Liver (tissue), 9 donors: ENCODE results near the gene KANSL1L. TPM values are rescaled to one million over a fixed set of nuclear protein-coding genes. Genes with fewer than 3 reads are reported as not detected.

Experiments used
- DNase-seq: peaks from one replicate; pipeline ENCODE4 v3.0.0-alpha.2; 2017; ENCODE audit warnings: low spot score
- H3K27ac ChIP-seq, 2 donors: one replicate each; pipeline ENCODE4 v1.7.0; 2013; ENCODE audit warnings: inconsistent platforms in 2 of 2, low read length in 2 of 2, control low read depth in 1 of 2, low read depth in 1 of 2, mild to moderate bottlenecking in 1 of 2
- H3K27me3 ChIP-seq, 4 donors: one replicate each; pipeline versions ENCODE4 v1.6.1 to v1.7.0; 2013; ENCODE audit warnings: low read length in 3 of 4, inconsistent platforms in 1 of 4, mild to moderate bottlenecking in 1 of 4, moderate library complexity in 1 of 4; ENCODE audit not compliant: control insufficient read depth in 4 of 4, insufficient read depth in 4 of 4
- H3K36me3 ChIP-seq, 4 donors: one replicate each; pipeline versions ENCODE4 v1.6.1 to v1.7.0; 2013; ENCODE audit warnings: low read length in 3 of 4, mild to moderate bottlenecking in 3 of 4, low read depth in 1 of 4, moderate library complexity in 1 of 4; ENCODE audit not compliant: control insufficient read depth in 4 of 4, insufficient read depth in 3 of 4
- H3K4me1 ChIP-seq, 4 donors: one replicate each; pipeline versions ENCODE4 v1.6.1 to v1.7.0; 2013; ENCODE audit warnings: low read length in 3 of 4, mild to moderate bottlenecking in 3 of 4, moderate library complexity in 1 of 4; ENCODE audit not compliant: control insufficient read depth in 4 of 4, insufficient read depth in 4 of 4
- H3K4me3 ChIP-seq, 3 donors: one replicate each; pipeline versions ENCODE4 v1.6.1 to v1.7.0; 2013; ENCODE audit warnings: low read length in 3 of 3, control low read depth in 1 of 3, low read depth in 1 of 3, mild to moderate bottlenecking in 1 of 3
- H3K9ac ChIP-seq, 2 donors: one replicate each; pipeline ENCODE4 v1.7.0; 2013; ENCODE audit warnings: low read length in 2 of 2, mild to moderate bottlenecking in 2 of 2, moderate library complexity in 2 of 2, control low read depth in 1 of 2, low read depth in 1 of 2
- H3K9me3 ChIP-seq, 4 donors: one replicate each; pipeline versions ENCODE4 v1.6.1 to v1.7.0; 2013; ENCODE audit warnings: low read length in 3 of 4; ENCODE audit not compliant: control insufficient read depth in 4 of 4
- FOXA2 ChIP-seq: IDR thresholded peaks from 2 replicates; pipeline ENCODE4 v1.6.1; 2016; ENCODE audit warnings: antibody characterized with exemption
- GABPA ChIP-seq, 2 donors: IDR thresholded peaks in 1 of 2; conservative IDR thresholded peaks in 1 of 2; 2 replicates each; pipeline ENCODE4 v1.6.1; 2016; ENCODE audit warnings: antibody characterized with exemption in 2 of 2, mild to moderate bottlenecking in 1 of 2, moderate library complexity in 1 of 2
- HNF4G ChIP-seq: IDR thresholded peaks from 2 replicates; pipeline ENCODE4 v1.6.1; 2016; ENCODE audit warnings: antibody characterized with exemption
- MAX ChIP-seq: IDR thresholded peaks from 2 replicates; pipeline ENCODE4 v1.6.1; 2016; ENCODE audit warnings: antibody characterized with exemption
- NR2F2 ChIP-seq: IDR thresholded peaks from 2 replicates; pipeline ENCODE4 v1.6.1; 2016; ENCODE audit warnings: antibody characterized with exemption
- RAD21 ChIP-seq, 2 donors: IDR thresholded peaks; 2 replicates each; pipeline ENCODE4 v1.6.1; 2016; ENCODE audit warnings: antibody characterized with exemption in 2 of 2, mild to moderate bottlenecking in 2 of 2
- REST ChIP-seq: IDR thresholded peaks from 2 replicates; pipeline ENCODE4 v1.6.1; 2016; ENCODE audit warnings: antibody characterized with exemption, mild to moderate bottlenecking
- RXRA ChIP-seq, 2 donors: IDR thresholded peaks; 2 replicates each; pipeline ENCODE4 v1.6.1; 2017 to 2018; ENCODE audit warnings: antibody characterized with exemption in 2 of 2, mild to moderate bottlenecking in 1 of 2
- TAF1 ChIP-seq: conservative IDR thresholded peaks from 2 replicates; pipeline ENCODE4 v1.6.1; 2016; ENCODE audit warnings: antibody characterized with exemption, mild to moderate bottlenecking
- YY1 ChIP-seq: IDR thresholded peaks from 2 replicates; pipeline ENCODE4 v1.6.1; 2016; ENCODE audit warnings: antibody characterized with exemption, mild to moderate bottlenecking
- ZBTB33 ChIP-seq: IDR thresholded peaks from 2 replicates; pipeline ENCODE4 v1.6.1; 2016; ENCODE audit warnings: antibody characterized with exemption
- WGBS: extraction: QIAGEN DNeasy Blood & Tissue Kit; methylation state at CpG from one replicate; pipeline ENCODE4 v1.1.7; 2013; 5-methylcytosine and 5-hydroxymethylcytosine counted together
- polyA plus RNA-seq, 2 donors: library from polyadenylated mRNA; stranded (reverse) in 1 of 2; unstranded in 1 of 2; fragments of 200-250 nt in 1 of 2; fragments of >200 nt in 1 of 2; fragmentation: Nextera tagmentation in 1 of 2; extraction: Ambion mirVana in 1 of 2; gene quantifications; one replicate each; pipeline versions ENCODE4 v1.2.1 to v1.2.3, GENCODE V29; 2013 to 2015
- total RNA-seq, 2 donors: library from RNA; depleted of rRNA; stranded (reverse); fragments of >200 nt; gene quantifications; one replicate each; pipeline ENCODE4 v1.2.3, GENCODE V29; 2014
- donor health status: healthy.
- donor health status: healthy.
- donor health status: healthy.
- donor health status: healthy.
- donor health status: healthy.

KANSL1L gene
- total and polyA plus RNA-seq, 4 donors: 2.1 to 31.6 (median 11.4) TPM

DNA sequence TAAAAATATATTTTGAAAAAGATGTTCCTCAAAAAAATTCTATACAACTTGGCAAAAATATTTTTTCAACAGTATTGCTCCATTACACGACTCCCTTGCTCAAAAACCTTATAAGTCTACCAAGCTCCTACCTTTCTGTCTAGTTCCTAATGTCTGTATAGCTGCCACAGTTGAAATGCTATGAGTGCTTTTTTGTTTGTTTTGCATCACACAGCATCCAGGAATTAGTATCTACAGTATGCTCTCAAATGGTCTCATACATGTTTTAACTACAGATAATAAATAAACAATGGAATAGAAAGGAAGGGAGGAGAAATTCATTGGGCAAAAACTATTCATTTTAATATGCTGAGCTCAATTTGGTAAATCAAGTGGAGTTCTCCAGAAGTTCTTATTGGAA is 36.7 kb upstream of the KANSL1L start:
- WGBS: 86% methylated on average over 1 of the region's 1 CpG

GRCh38 chr2:210203558-210203957 is 32.3 kb upstream of the KANSL1L start:
- H3K4me1 ChIP-seq: peaks cover 0 to 2% (median 0%) of the 10 kb centered on the region in 4 donors
- no peak for DNase-seq
- no peak overlapping the region for H3K27ac ChIP-seq
- H3K9ac ChIP-seq: no peak overlapping the region
- peaks cover 0 to 19% (median 1%) of the 10 kb centered on the region in 4 donors for H3K36me3 ChIP-seq
- WGBS: 72% methylated on average over 1 of the region's 1 CpG
- no peak overlapping the region for H3K4me3 ChIP-seq
- H3K9me3 ChIP-seq: no peaks in the 10 kb centered on the region
- TF ChIP-seq GABPA (IDR thresholded peaks at IDR 0.05 in 1 of 2, conservative IDR thresholded peaks at IDR 0.05 in 1 of 2) (no peak), YY1 (no peak)
- H3K27me3 ChIP-seq: no peaks in the 10 kb centered on the region

More for the DNA sequence above, 36.7 kb upstream of the KANSL1L start:
- no peak for TF ChIP-seq HNF4G
- TF ChIP-seq NR2F2: no peak
- no peak for TF ChIP-seq ZBTB33
- Histone ChIP-seq H3K4me3 (no peak overlapping the region), H3K4me1 (no peaks in the 10 kb centered on the region), H3K36me3 (peaks cover 0 to 16% (median 1%) of the 10 kb centered on the region in 4 donors), H3K27me3 (no peaks in the 10 kb centered on the region), H3K9me3 (no peaks in the 10 kb centered on the region), H3K9ac (no peak overlapping the region), H3K27ac (no peak overlapping the region)
- DNase-seq: no peak

- no peaks in the 10 kb centered on the region for H3K27me3 ChIP-seq
- H3K4me3 ChIP-seq: no peak overlapping the region
- TF ChIP-seq RXRA (IDR thresholded peaks at IDR 0.05) (no peak), GABPA (IDR thresholded peaks at IDR 0.05 in 1 of 2, conservative IDR thresholded peaks at IDR 0.05 in 1 of 2) (no peak), MAX (no peak), YY1 (no peak), REST (no peak), FOXA2 (no peak), HNF4G (no peak), TAF1 (no peak), RAD21 (IDR thresholded peaks at IDR 0.05) (no peak)
- peaks cover 0 to 19% (median 1%) of the 10 kb centered on the region in 4 donors for H3K36me3 ChIP-seq
- no peaks in the 10 kb centered on the region for H3K9me3 ChIP-seq
- no peak overlapping the region for H3K27ac ChIP-seq
- peaks cover 0 to 2% (median 0%) of the 10 kb centered on the region in 4 donors for H3K4me1 ChIP-seq
- 88% methylated on average over 1 of the region's 1 CpG for WGBS
- no peak overlapping the region for H3K9ac ChIP-seq
- no peak for DNase-seq
These were observed 31.9 kb upstream of the KANSL1L start for GRCh38 chr2:210203147-210203546.
